Upper lobe of left lung (tissue), 6 donors: ENCODE measurements around the gene TPRN. TPM values are rescaled to one million over a fixed set of nuclear protein-coding genes. Genes with fewer than 3 reads are reported as not detected.

Source experiments
- ATAC-seq, 2 donors: fragments of 200-7000 bp; cut with Tn5 transposase; one replicate each; pipeline ENCODE4 v1.9.1; 2022; ENCODE audit warnings: mild to moderate bottlenecking in 2 of 2, moderate library complexity in 2 of 2; ENCODE audit not compliant: low FRiP score in 2 of 2
- DNase-seq, 2 donors: peaks; one replicate each; pipeline ENCODE4 v3.0.0-alpha.2; 2019 to 2020
- H3K27ac ChIP-seq, 4 donors: fragments of 200-600 bp; sonication (generic); one replicate each; pipeline ENCODE4 v1.5.1; 2016 to 2019
- H3K27me3 ChIP-seq, 4 donors: fragments of 200-600 bp; sonication (generic); one replicate each; pipeline ENCODE4 v1.5.1; 2017 to 2019
- H3K36me3 ChIP-seq, 4 donors: fragments of 200-600 bp; sonication (generic); one replicate each; pipeline ENCODE4 v1.5.1; 2016 to 2019
- H3K4me1 ChIP-seq, 4 donors: fragments of 200-600 bp; sonication (generic); one replicate each; pipeline ENCODE4 v1.5.1; 2018 to 2019
- H3K4me3 ChIP-seq, 4 donors: fragments of 200-600 bp; sonication (generic); one replicate each; pipeline ENCODE4 v1.5.1; 2017 to 2019; ENCODE audit warnings: mild to moderate bottlenecking in 2 of 4, moderate library complexity in 1 of 4
- H3K9me3 ChIP-seq, 4 donors: fragments of 200-600 bp; sonication (generic); one replicate each; pipeline ENCODE4 v1.5.1; 2018 to 2019
- CTCF ChIP-seq, 6 experiments: fragments of 450-650 bp in 4 of 6; fragments of 200-600 bp in 2 of 6; sonication (generic) in 2 of 6; IDR thresholded peaks; one replicate each; pipeline ENCODE4 v1.5.1; 2016 to 2019; ENCODE audit warnings: antibody characterized with exemption in 6 of 6
- EP300 ChIP-seq, 4 donors: sonication (generic); formaldehyde crosslinking; IDR thresholded peaks; one replicate each; pipeline ENCODE4 v1.5.1; 2017; ENCODE audit warnings: antibody characterized with exemption in 4 of 4, control low read depth in 2 of 4
- POLR2A ChIP-seq, 4 donors: fragments of 450-650 bp; IDR thresholded peaks; one replicate each; pipeline ENCODE4 v1.5.1; 2016 to 2017; ENCODE audit warnings: antibody characterized with exemption in 4 of 4, mild to moderate bottlenecking in 2 of 4
- POLR2AphosphoS5 ChIP-seq, 2 donors: sonication (generic); formaldehyde crosslinking; IDR thresholded peaks; one replicate each; pipeline ENCODE4 v1.5.1; 2017; ENCODE audit warnings: antibody characterized with exemption in 2 of 2
- WGBS, 2 donors: methylation state at CpG; one replicate each; pipeline ENCODE4 v1.1.5; 2017 to 2018; 5-methylcytosine and 5-hydroxymethylcytosine counted together
- total RNA-seq, 6 donors: library from RNA; depleted of rRNA in 4 of 6; stranded (reverse); fragments of >200 nt in 4 of 6; gene quantifications; one replicate each; pipeline versions ENCODE4 v1.1.0 to v1.2.1, GENCODE V29; 2016 to 2021
- donor health status: DM: no; HTN: no; CAD: no; lungs with moderate emphysema.
- donor health status: DM: no; HTN: yes; CAD: no; lungs with severe emphysema.

TPRN gene
- total RNA-seq, 6 donors from 2014 or later, result 18.9 to 33.1 (median 27.1) TPM

GRCh38 chr9:137187386-137187785 is 13.2 kb downstream of the TPRN start:
- TF ChIP-seq CTCF (IDR thresholded peaks at IDR 0.05) (no peak), POLR2A (IDR thresholded peaks at IDR 0.05) (no peak), EP300 (IDR thresholded peaks at IDR 0.05) (no peak), POLR2AphosphoS5 (IDR thresholded peaks at IDR 0.05) (no peak)
- peak overlapping the region in 1 of 4 donors; percentile 95 for H3K27ac ChIP-seq
- peak in 1 of 2 donors; percentile 55 for DNase-seq

GRCh38 chr9:137186385-137186784 is 14.2 kb downstream of the TPRN start:
- H3K36me3 ChIP-seq, result peaks cover 20 to 77% (median 63%) of the 10 kb centered on the region in 4 donors
- peaks cover 35 to 51% (median 37%) of the 10 kb centered on the region in 4 donors for H3K4me1 ChIP-seq
- no peaks in the 10 kb centered on the region for H3K27me3 ChIP-seq
- TF ChIP-seq POLR2A (IDR thresholded peaks at IDR 0.05) (no peak), POLR2AphosphoS5 (IDR thresholded peaks at IDR 0.05) (no peak), EP300 (IDR thresholded peaks at IDR 0.05) (no peak), CTCF (IDR thresholded peaks at IDR 0.05) (no peak)
- peak overlapping the region in 1 of 4 donors; percentile 84 for H3K4me3 ChIP-seq
- no peak for ATAC-seq
- 84 to 93% methylated on average over 2 to 5 of the region's 6 CpGs for WGBS, 2 donors
- H3K27ac ChIP-seq, result no peak overlapping the region
- no peak for DNase-seq
- no peaks in the 10 kb centered on the region for H3K9me3 ChIP-seq

More at GRCh38 chr9:137187386-137187785, 13.2 kb downstream of the TPRN start:
- no peak for ATAC-seq
- Histone ChIP-seq H3K4me1 (peaks cover 35 to 51% (median 37%) of the 10 kb centered on the region in 4 donors), H3K9me3 (no peaks in the 10 kb centered on the region), H3K27me3 (no peaks in the 10 kb centered on the region), H3K36me3 (peaks cover 20 to 77% (median 57%) of the 10 kb centered on the region in 4 donors), H3K4me3 (peak overlapping the region; percentile 76 to 100 (median 86))
- WGBS, 2 donors, result 84 to 88% methylated on average over 12 to 15 of the region's 15 CpGs

- WGBS, 2 donors, result 97% methylated on average over 19 of the region's 19 CpGs; no CpG with 5 or more reads in 1 of the 2 donors
- no peaks in the 10 kb centered on the region for H3K27me3 ChIP-seq
- H3K4me1 ChIP-seq, result peaks cover 35 to 51% (median 37%) of the 10 kb centered on the region in 4 donors
- TF ChIP-seq POLR2AphosphoS5 (IDR thresholded peaks at IDR 0.05) (no peak), EP300 (IDR thresholded peaks at IDR 0.05) (no peak), POLR2A (IDR thresholded peaks at IDR 0.05) (no peak), CTCF (IDR thresholded peaks at IDR 0.05) (no peak)
- peak overlapping the region in 1 of 4 donors; percentile 84 for H3K4me3 ChIP-seq
- no peaks in the 10 kb centered on the region for H3K9me3 ChIP-seq
- no peak for ATAC-seq
- no peak overlapping the region for H3K27ac ChIP-seq
- peaks cover 20 to 77% (median 66%) of the 10 kb centered on the region in 4 donors for H3K36me3 ChIP-seq
- peak in 1 of 2 donors; percentile 71 for DNase-seq
These were observed 14.6 kb downstream of the TPRN start for GRCh38 chr9:137185921-137186320.

GRCh38 chr9:137184881-137185660 is 15.5 kb downstream of the TPRN start:
- ATAC-seq, result no peak
- peaks cover 28 to 43% (median 29%) of the 10 kb centered on the region in 4 donors for H3K4me1 ChIP-seq
- peak in 1 of 2 donors; percentile 82 for DNase-seq
- TF ChIP-seq POLR2AphosphoS5 (IDR thresholded peaks at IDR 0.05) (no peak), CTCF (IDR thresholded peaks at IDR 0.05) (no peak), EP300 (IDR thresholded peaks at IDR 0.05) (no peak), POLR2A (IDR thresholded peaks at IDR 0.05) (no peak)
- no peak overlapping the region for H3K27ac ChIP-seq
- no peaks in the 10 kb centered on the region for H3K9me3 ChIP-seq
- peaks cover 28 to 77% (median 68%) of the 10 kb centered on the region in 4 donors for H3K36me3 ChIP-seq
- no peaks in the 10 kb centered on the region for H3K27me3 ChIP-seq
- WGBS, 2 donors, result 96 to 97% methylated on average over 39 to 42 of the region's 48 CpGs
- H3K4me3 ChIP-seq, result no peak overlapping the region
